WTC11 (cell line): ENCODE measurements around the gene MS4A13. TPM values are rescaled to one million over a fixed set of nuclear protein-coding genes. Genes with fewer than 3 reads are reported as not detected.

ENCODE experiments used
- ATAC-seq: fragments of 200-7000 bp; cut with Tn5 transposase; 2 replicates; pipeline ENCODE4 v1.10.0; 2021; ENCODE audit warnings: mild to moderate bottlenecking, moderate library complexity
- CTCF ChIA-PET: fragments of 300-600 bp; sonication (Branson Sonifier 250); formaldehyde crosslinking; loops from one replicate; lab custom pipeline; 2021; ENCODE audit warnings: antibody characterized with exemption; lab: Charles Lee
- POLR2A ChIA-PET: fragments of 350-600 bp; sonication (Branson Sonifier 250); formaldehyde crosslinking; loops from one replicate; lab custom pipeline; 2021; ENCODE audit warnings: antibody characterized with exemption; lab: Charles Lee
- DNase-seq: peaks from one replicate; pipeline ENCODE4 v3.0.0; 2021; ENCODE audit warnings: low spot score
- H3K27ac Mint-ChIP-seq: 2 replicates; pipeline ENCODE4 v1.8.0; 2021; ENCODE audit warnings: mixed read lengths
- H3K27me3 Mint-ChIP-seq: 2 replicates; pipeline ENCODE4 v1.8.0; 2021; ENCODE audit warnings: low read depth, mild to moderate bottlenecking, moderate library complexity, mixed read lengths
- H3K36me3 Mint-ChIP-seq: 2 replicates; pipeline ENCODE4 v1.8.0; 2021; ENCODE audit warnings: mixed read lengths
- H3K4me1 Mint-ChIP-seq: 2 replicates; pipeline ENCODE4 v1.8.0; 2022; ENCODE audit warnings: mixed read lengths
- H3K4me3 Mint-ChIP-seq: 2 replicates; pipeline ENCODE4 v1.8.0; 2021; ENCODE audit warnings: mild to moderate bottlenecking, moderate library complexity, mixed read lengths
- H3K9me3 Mint-ChIP-seq: 2 replicates; pipeline ENCODE4 v1.8.0; 2021; ENCODE audit warnings: mixed read lengths
- AR ChIP-seq: fragments of 250-450 bp; sonication (Bioruptor Pico); IDR thresholded peaks from 2 replicates; pipeline ENCODE4 v1.9.0; 2021; ENCODE audit warnings: mild to moderate bottlenecking
- ATF1 ChIP-seq: sonication (generic); formaldehyde crosslinking; IDR thresholded peaks from 2 replicates; pipeline ENCODE4 v1.8.1; 2023; ENCODE audit warnings: mild to moderate bottlenecking, moderate library complexity, missing genetic modification reagents
- CDX4 ChIP-seq: fragments of 250-450 bp; sonication (Bioruptor Pico); IDR thresholded peaks from 2 replicates; pipeline ENCODE4 v1.9.0; 2021; ENCODE audit warnings: moderate library complexity, mild to moderate bottlenecking, inconsistent platforms, borderline replicate concordance
- CTCF ChIP-seq: fragments of 200-600 bp; IDR thresholded peaks from 2 replicates; pipeline ENCODE4 v1.8.0; 2022; ENCODE audit warnings: antibody characterized with exemption
- E2F5 ChIP-seq: sonication (generic); formaldehyde crosslinking; IDR thresholded peaks from 2 replicates; pipeline ENCODE4 v1.8.1; 2022; ENCODE audit warnings: mild to moderate bottlenecking, moderate library complexity, missing genetic modification reagents
- EMX1 ChIP-seq: fragments of 250-450 bp; sonication (Bioruptor Pico); IDR thresholded peaks from 2 replicates; pipeline ENCODE4 v1.8.0; 2021; ENCODE audit warnings: mild to moderate bottlenecking
- ERG ChIP-seq: fragments of 250-450 bp; sonication (Bioruptor Pico); IDR thresholded peaks from 2 replicates; pipeline ENCODE4 v1.8.0; 2021; ENCODE audit warnings: mild to moderate bottlenecking
- FOXK1 ChIP-seq: sonication (generic); formaldehyde crosslinking; IDR thresholded peaks from 2 replicates; pipeline ENCODE4 v1.8.0; 2022; ENCODE audit warnings: mild to moderate bottlenecking, moderate library complexity, missing genetic modification reagents
- NFATC4 ChIP-seq: fragments of 250-450 bp; sonication (Bioruptor Pico); IDR thresholded peaks from 2 replicates; pipeline ENCODE4 v1.9.0; 2021; ENCODE audit warnings: mild to moderate bottlenecking
- OVOL2 ChIP-seq: fragments of 250-450 bp; sonication (Bioruptor Pico); IDR thresholded peaks from 2 replicates; pipeline ENCODE4 v1.9.0; 2021; ENCODE audit warnings: mild to moderate bottlenecking, borderline replicate concordance
- PRDM15 ChIP-seq: sonication (generic); formaldehyde crosslinking; IDR thresholded peaks from 2 replicates; pipeline ENCODE4 v1.8.0; 2022; ENCODE audit warnings: missing genetic modification reagents
- PRRX2 ChIP-seq: fragments of 250-450 bp; sonication (Bioruptor Pico); IDR thresholded peaks from 2 replicates; pipeline ENCODE4 v1.8.0; 2021; ENCODE audit warnings: mild to moderate bottlenecking
- RELA ChIP-seq: sonication (generic); formaldehyde crosslinking; IDR thresholded peaks from 2 replicates; pipeline ENCODE4 v1.8.1; 2022; ENCODE audit warnings: missing genetic modification reagents, mild to moderate bottlenecking, borderline replicate concordance
- SMAD4 ChIP-seq: sonication (generic); formaldehyde crosslinking; IDR thresholded peaks from 2 replicates; pipeline ENCODE4 v1.8.0; 2022; ENCODE audit warnings: mild to moderate bottlenecking, missing genetic modification reagents
- SOX15 ChIP-seq: fragments of 250-450 bp; sonication (Bioruptor Pico); IDR thresholded peaks from 2 replicates; pipeline ENCODE4 v1.9.0; 2021; ENCODE audit warnings: mild to moderate bottlenecking
- STAT6 ChIP-seq: sonication (generic); formaldehyde crosslinking; conservative IDR thresholded peaks from 2 replicates; pipeline ENCODE4 v1.8.1; 2023; ENCODE audit warnings: mild to moderate bottlenecking, low read depth, missing genetic modification reagents, moderate library complexity
- TP53 ChIP-seq: sonication (generic); formaldehyde crosslinking; IDR thresholded peaks from 2 replicates; pipeline ENCODE4 v1.8.1; 2023; ENCODE audit warnings: mild to moderate bottlenecking, missing genetic modification reagents
- ZBTB43 ChIP-seq: sonication (generic); formaldehyde crosslinking; IDR thresholded peaks from 2 replicates; pipeline ENCODE4 v1.8.1; 2023; ENCODE audit warnings: mild to moderate bottlenecking, missing genetic modification reagents
- ZNF423 ChIP-seq: fragments of 250-450 bp; sonication (Bioruptor Pico); IDR thresholded peaks from 2 replicates; pipeline ENCODE4 v2.1.2; 2022; ENCODE audit warnings: mild to moderate bottlenecking, moderate library complexity
- total RNA-seq: library from RNA; stranded (reverse); gene quantifications from 3 replicates; pipeline ENCODE4 v1.2.3, GENCODE V29; 2021

Gene MS4A13
- total RNA-seq, 1 experiment from 2014 or later, result not detected

- TF ChIP-seq ZBTB43 (CRISPR knock-in tag) (no peak), RELA (CRISPR knock-in tag) (no peak)
Observed at GRCh38 chr11:60563553-60564235, 48.5 kb downstream of the MS4A13 start (continued).

GRCh38 chr11:60566776-60567175, 51.6 kb downstream of the MS4A13 start:
- H3K9me3 Mint-ChIP-seq, result peaks cover 23% of the 10 kb centered on the region
- ATAC-seq, result no peak

More at GRCh38 chr11:60566776-60567175, 51.6 kb downstream of the MS4A13 start:
- Mint-ChIP-seq H3K27ac (no peak overlapping the region), H3K4me3 (no peak overlapping the region), H3K4me1 (no peaks in the 10 kb centered on the region), H3K27me3 (peaks cover under 1% of the 10 kb centered on the region), H3K36me3 (peaks cover 28% of the 10 kb centered on the region)
- no peak for DNase-seq
- CTCF ChIA-PET, result no interaction called here
- TF ChIP-seq ZNF423 (CRISPR knock-in tag) (no peak), CDX4 (CRISPR knock-in tag) (no peak), STAT6 (no peak), SMAD4 (no peak), ERG (no peak), SOX15 (CRISPR knock-in tag) (no peak), EMX1 (CRISPR knock-in tag) (no peak), PRDM15 (CRISPR knock-in tag) (no peak), NFATC4 (CRISPR knock-in tag) (no peak), CTCF (no peak), ATF1 (CRISPR knock-in tag) (no peak), OVOL2 (CRISPR knock-in tag) (no peak), AR (CRISPR knock-in tag) (no peak), E2F5 (CRISPR knock-in tag) (no peak), PRRX2 (CRISPR knock-in tag) (no peak), TP53 (no peak), FOXK1 (CRISPR knock-in tag) (no peak)
- POLR2A ChIA-PET, result no interaction called here
